ENCODE measurements around the gene SACS. TPM values are rescaled to one million over a fixed set of nuclear protein-coding genes. Genes with fewer than 3 reads are reported as not detected.

The SACS gene
- total RNA-seq, 1 experiment from 2014 or later, result 19.8 TPM

GRCh38 chr13:23391752-23392151 lies 41.8 kb downstream of the SACS start:
- TF ChIP-seq SIN3A (IDR thresholded peaks at IDR 0.05; ENCODE audit: borderline replicate concordance, insufficient read depth, low read depth, low read length) (no peak), POLR2AphosphoS5 (IDR thresholded peaks at IDR 0.05; ENCODE audit: low read depth, low read length) (no peak), TCF7L2 (IDR thresholded peaks at IDR 0.05; ENCODE audit: low read depth, low read length) (no peak)
- TF ChIP-seq, protein P1, sequence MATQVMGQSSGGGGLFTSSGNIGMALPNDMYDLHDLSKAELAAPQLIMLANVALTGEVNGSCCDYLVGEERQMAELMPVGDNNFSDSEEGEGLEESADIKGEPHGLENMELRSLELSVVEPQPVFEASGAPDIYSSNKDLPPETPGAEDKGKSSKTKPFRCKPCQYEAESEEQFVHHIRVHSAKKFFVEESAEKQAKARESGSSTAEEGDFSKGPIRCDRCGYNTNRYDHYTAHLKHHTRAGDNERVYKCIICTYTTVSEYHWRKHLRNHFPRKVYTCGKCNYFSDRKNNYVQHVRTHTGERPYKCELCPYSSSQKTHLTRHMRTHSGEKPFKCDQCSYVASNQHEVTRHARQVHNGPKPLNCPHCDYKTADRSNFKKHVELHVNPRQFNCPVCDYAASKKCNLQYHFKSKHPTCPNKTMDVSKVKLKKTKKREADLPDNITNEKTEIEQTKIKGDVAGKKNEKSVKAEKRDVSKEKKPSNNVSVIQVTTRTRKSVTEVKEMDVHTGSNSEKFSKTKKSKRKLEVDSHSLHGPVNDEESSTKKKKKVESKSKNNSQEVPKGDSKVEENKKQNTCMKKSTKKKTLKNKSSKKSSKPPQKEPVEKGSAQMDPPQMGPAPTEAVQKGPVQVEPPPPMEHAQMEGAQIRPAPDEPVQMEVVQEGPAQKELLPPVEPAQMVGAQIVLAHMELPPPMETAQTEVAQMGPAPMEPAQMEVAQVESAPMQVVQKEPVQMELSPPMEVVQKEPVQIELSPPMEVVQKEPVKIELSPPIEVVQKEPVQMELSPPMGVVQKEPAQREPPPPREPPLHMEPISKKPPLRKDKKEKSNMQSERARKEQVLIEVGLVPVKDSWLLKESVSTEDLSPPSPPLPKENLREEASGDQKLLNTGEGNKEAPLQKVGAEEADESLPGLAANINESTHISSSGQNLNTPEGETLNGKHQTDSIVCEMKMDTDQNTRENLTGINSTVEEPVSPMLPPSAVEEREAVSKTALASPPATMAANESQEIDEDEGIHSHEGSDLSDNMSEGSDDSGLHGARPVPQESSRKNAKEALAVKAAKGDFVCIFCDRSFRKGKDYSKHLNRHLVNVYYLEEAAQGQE (IDR thresholded peaks at IDR 0.05; ENCODE audit: insufficient read depth in 1 of 2, low read depth in 2 of 2, low read length in 1 of 2), result no peak
- TF ChIP-seq, protein P2, sequence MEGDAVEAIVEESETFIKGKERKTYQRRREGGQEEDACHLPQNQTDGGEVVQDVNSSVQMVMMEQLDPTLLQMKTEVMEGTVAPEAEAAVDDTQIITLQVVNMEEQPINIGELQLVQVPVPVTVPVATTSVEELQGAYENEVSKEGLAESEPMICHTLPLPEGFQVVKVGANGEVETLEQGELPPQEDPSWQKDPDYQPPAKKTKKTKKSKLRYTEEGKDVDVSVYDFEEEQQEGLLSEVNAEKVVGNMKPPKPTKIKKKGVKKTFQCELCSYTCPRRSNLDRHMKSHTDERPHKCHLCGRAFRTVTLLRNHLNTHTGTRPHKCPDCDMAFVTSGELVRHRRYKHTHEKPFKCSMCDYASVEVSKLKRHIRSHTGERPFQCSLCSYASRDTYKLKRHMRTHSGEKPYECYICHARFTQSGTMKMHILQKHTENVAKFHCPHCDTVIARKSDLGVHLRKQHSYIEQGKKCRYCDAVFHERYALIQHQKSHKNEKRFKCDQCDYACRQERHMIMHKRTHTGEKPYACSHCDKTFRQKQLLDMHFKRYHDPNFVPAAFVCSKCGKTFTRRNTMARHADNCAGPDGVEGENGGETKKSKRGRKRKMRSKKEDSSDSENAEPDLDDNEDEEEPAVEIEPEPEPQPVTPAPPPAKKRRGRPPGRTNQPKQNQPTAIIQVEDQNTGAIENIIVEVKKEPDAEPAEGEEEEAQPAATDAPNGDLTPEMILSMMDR (IDR thresholded peaks at IDR 0.05), result no peak
- no peaks in the 10 kb centered on the region for H3K4me1 ChIP-seq (ENCODE audit: control insufficient read depth, insufficient read depth, low read length)
- CTCF ChIA-PET, result no interaction called here
- POLR2A ChIA-PET, result no interaction called here
- no peak overlapping the region for H3K27ac ChIP-seq (ENCODE audit: low read length)
- in situ Hi-C loops (cut with HindIII; ENCODE audit: low pct_unique_long_range_greater_than_20kb, low sequenced_read_pairs) (no loop called here), intact Hi-C loops (cut with micrococcal nuclease; ENCODE audit: unreplicated experiment) (no loop called here)
- BruUV-seq (replicated peaks), result no TSS peak
- H3K4me3 ChIP-seq (ENCODE audit: low read depth in 2 of 2, low read length in 2 of 2), result no peak overlapping the region
- no peaks in the 10 kb centered on the region for H3K36me3 ChIP-seq (ENCODE audit: control insufficient read depth, insufficient read depth, low read length)
- ATAC-seq (no peak), DNase-seq (ENCODE audit: low read depth, low spot score) (no peak)
- H3K9me3 ChIP-seq (ENCODE audit: control insufficient read depth, insufficient read depth, low read depth, low read length), result no peaks in the 10 kb centered on the region
- no peaks in the 10 kb centered on the region for H3K27me3 ChIP-seq (ENCODE audit: control insufficient read depth, insufficient read depth, low read length)

GRCh38 chr13:23386533-23386932 lies 47.0 kb downstream of the SACS start:
- no peaks in the 10 kb centered on the region for H3K4me1 ChIP-seq (ENCODE audit: control insufficient read depth, insufficient read depth, low read length)
- H3K4me3 ChIP-seq (ENCODE audit: low read depth in 2 of 2, low read length in 2 of 2), result no peak overlapping the region
- DNase-seq (ENCODE audit: low read depth, low spot score) (no peak), ATAC-seq (no peak)
- in situ Hi-C loops (cut with HindIII; ENCODE audit: low pct_unique_long_range_greater_than_20kb, low sequenced_read_pairs), result no loop called here
- BruUV-seq (replicated peaks), result no TSS peak
- ChIA-PET POLR2A (interaction anchor here (0.6 kb wide), 1 partner anchor 30 kb away, joined by 24 read pairs; no protein-coding TSS in a partner anchor), CTCF (no interaction called here)
- TF ChIP-seq SIN3A (IDR thresholded peaks at IDR 0.05; ENCODE audit: borderline replicate concordance, insufficient read depth, low read depth, low read length) (no peak), TCF7L2 (IDR thresholded peaks at IDR 0.05; ENCODE audit: low read depth, low read length) (no peak), POLR2AphosphoS5 (IDR thresholded peaks at IDR 0.05; ENCODE audit: low read depth, low read length) (no peak)
- TF ChIP-seq, protein P2 (IDR thresholded peaks at IDR 0.05), result no peak
- TF ChIP-seq, protein P1 (IDR thresholded peaks at IDR 0.05; ENCODE audit: insufficient read depth in 1 of 2, low read depth in 2 of 2, low read length in 1 of 2), result no peak
- no peak overlapping the region for H3K27ac ChIP-seq (ENCODE audit: low read length)
- no peaks in the 10 kb centered on the region for H3K9me3 ChIP-seq (ENCODE audit: control insufficient read depth, insufficient read depth, low read depth, low read length)
- intact Hi-C loops (cut with micrococcal nuclease; ENCODE audit: unreplicated experiment), result no loop called here
- H3K36me3 ChIP-seq (ENCODE audit: control insufficient read depth, insufficient read depth, low read length), result no peaks in the 10 kb centered on the region
- H3K27me3 ChIP-seq (ENCODE audit: control insufficient read depth, insufficient read depth, low read length), result no peaks in the 10 kb centered on the region

Data from Panc1 (cell line).